COLO668 (cell line): Measurements from ENCODE around the gene GRK3.
"Not testable (repeated sequence)": the region's sequence is repeated elsewhere in the genome, so short reads cannot be mapped to it uniquely, and the experiment has no call there.

ENCODE experiments used
- DNase-seq: peaks from one replicate; lab custom pipeline; 2025; ENCODE audit not compliant: unreplicated experiment; lab: John Stamatoyannopoulos, UW

Gene GRK3

DNA sequence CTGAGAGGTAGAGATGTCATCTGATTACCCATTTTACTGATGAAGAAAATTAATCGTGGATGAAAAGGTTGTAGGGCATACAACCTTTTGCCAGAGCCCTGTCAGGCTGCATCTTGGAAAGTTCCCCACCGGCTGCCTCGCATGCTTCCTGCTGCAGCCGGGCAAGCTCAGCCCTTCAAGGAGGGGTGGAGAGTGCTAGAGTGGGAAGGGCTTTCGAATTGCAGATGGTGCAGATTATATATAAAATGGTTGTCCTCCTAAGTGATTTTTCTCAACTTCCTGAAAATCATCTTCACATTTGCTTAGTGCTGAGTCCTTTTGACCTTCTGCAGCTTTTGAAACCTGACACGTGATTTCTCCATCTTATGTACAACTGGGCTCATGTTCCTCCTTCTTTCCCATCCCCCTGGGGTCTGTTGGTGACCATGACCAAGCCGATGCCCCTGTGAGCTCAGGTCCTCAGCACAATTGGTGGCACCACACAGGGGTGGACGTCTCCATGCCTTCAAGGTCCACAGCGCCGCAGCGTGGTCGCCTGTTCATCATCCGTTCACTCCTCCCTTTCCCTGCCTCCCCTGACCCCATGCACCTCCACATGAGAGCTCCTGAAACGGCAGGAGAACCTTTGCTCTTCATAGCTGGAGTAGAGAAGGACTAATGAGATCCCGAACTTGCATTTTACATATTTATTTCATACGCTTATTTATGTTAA is 129.9 kb downstream of the GRK3 start:
- DNase-seq: no peak

DNA sequence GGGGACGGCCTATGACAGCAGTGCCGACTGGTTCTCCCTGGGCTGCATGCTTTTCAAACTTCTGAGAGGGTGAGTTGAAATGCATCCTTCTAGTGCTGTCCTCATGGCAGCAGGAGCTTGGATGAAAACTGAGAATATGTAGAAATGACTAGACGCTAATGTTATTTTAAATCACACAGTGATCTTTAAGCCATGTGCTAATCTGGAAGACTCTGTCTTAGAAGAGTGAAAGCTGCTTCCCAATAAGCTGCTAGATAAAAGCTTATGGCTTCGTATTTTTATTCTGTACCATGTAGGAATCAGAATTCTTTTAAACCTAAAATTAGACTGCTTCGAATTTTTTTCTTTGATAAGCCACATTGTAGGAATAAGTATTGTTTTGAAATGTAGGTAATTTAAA is 130.7 kb downstream of the GRK3 start:
- DNase-seq: no peak

DNA sequence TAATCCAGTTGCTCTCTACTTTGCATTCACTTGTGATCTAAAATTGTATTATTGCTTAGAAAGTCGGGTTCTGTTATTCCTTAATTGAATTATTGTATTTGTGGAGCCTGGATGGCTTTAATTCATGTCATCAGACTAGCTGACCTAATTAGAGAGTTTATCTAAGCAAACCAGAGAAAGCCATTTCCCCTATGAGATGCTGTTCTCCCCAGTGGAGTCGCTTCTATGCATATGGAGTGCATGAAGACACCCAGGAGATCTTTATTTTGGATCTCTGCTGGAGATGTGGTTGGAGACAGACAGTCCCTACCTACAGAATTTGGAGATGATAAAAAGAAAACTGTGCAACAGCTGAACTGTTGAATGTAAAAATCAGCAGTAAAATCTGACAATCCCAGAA is 132.3 kb downstream of the GRK3 start:
- no peak for DNase-seq

DNA sequence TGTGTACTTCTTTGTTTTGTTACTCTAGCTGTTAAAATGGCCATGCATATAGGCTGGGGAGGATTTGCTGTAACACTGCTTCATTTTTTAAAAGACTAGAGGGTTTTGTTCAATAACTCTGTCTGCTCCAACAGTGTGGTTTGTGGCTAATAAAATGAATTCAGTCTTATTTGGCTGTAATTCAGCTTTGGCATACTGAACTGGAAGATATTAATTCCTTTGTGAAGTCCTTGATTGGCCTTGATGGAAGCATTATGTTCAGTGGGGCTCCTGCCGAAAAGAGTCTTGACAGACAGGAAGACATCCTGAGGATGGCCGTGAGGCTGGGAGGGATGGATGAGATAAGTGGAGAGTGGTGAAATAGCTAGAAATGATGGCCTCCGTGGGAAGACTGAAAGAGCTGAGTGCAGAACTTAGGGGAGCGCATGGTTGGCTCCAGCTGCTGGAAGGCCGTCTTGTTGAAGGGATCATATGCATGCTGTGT is 132.7 kb downstream of the GRK3 start:
- DNase-seq: no peak

DNA sequence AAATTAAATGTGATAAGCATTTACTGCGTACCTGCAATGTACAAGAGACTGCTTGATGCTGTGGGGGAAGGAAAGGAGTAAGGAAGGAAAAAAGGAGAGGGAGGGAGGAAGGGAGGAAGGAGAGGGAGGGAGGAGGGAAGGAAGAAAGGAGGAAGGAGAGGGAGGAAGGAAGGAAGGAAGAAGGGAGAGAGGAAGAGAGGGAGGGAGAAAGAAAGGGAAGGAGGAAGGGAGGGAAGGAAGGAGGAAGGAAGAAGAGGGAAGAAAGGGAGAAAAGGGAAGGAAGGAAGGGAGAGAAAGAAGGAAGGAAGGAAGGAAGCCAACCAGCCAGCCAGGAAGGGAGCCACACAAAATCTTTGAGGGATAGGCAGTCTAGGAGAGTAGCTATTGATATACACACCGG is 133.5 kb downstream of the GRK3 start:
- DNase-seq: no peak

DNA sequence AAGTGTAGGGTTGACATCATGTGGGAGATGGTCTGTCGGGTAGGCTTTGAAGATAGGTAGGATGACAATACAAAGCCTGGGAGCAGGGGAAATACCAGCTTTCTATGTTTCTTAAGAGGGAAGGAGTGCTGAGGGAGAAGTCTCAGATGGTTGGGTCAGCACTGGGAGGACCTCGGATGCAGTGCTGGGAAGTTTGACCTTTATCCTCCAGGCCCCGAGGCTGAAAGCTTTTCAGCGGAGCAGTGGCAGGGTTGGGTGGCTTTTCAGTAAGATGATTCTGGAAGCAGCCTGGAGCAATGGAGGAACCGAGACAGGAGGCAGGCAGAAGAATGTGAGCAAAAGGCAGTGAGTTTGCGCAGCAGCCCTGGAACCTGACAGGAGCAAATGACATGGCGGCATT is 134.0 kb downstream of the GRK3 start:
- no peak for DNase-seq

DNA sequence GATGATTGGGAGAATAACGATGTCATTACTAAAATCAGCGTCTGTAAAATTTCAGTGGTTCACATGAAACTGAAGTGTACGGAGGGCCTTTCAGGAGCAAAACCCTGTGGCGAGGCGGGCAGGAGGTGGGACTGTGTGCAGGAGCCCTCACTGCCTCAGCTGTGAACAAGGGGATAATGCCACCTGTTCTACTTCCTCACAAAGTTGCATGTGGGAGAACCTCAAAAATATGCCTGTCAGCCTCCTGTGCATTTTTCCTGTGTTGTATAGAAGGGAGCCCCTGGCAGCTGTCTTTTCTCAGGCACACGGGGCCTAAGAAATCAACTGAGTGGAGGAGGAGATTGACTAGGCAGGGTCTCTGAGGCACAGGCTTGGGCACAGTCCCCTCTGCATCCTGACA is 134.5 kb downstream of the GRK3 start:
- no peak for DNase-seq

DNA sequence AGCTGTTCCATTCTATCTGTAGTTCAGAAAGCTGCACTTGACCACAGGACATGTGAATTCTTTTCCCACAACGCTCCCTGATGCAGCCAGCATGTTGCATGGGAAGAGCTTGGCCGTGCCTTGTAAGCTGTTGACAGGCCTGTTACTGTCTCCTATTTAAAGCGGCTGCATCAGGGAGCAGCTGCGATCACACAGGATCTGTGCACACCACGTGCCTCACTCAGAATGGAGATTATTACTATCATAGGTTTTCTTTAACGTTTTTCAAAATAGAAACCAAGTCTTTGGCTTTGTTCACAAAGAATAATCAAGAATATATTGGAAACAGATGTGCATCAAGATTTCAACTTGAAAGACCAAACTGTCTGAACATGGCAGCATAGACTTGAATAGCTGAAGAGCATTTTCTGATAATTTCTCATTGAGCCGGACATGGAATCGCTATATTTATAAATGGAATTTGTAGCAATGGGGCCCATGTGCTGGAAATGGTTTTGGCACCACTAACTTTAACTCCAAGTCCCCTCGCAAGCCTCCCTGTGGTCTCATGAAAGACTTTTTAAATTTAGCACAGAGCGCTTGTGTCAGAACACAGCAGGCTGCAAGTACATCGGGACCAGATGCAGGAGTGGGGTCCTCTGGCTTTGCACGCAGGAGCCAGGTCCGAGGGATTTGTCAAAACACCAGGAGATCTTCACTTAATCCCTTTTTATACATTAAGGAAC is 136.7 kb downstream of the GRK3 start:
- no peak for DNase-seq

DNA sequence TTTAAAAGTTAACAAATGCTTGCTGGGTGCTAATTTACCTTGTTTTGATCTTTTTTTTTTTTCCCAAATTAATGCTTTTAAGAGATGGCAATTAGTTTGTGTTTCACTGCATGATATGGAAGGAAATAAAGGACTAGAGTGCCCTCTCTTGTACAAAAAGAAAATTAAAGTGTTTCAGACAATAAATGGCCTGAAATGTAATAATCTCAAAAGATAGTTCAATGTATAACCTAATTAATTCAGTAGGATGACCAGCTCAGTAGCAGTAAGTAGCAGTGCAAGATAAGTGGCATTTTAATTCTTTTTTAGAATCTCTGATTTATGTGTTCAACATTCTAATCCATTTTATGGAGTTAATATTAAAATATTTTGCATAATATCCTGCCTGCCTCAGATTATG is 137.6 kb downstream of the GRK3 start:
- DNase-seq: no peak

DNA sequence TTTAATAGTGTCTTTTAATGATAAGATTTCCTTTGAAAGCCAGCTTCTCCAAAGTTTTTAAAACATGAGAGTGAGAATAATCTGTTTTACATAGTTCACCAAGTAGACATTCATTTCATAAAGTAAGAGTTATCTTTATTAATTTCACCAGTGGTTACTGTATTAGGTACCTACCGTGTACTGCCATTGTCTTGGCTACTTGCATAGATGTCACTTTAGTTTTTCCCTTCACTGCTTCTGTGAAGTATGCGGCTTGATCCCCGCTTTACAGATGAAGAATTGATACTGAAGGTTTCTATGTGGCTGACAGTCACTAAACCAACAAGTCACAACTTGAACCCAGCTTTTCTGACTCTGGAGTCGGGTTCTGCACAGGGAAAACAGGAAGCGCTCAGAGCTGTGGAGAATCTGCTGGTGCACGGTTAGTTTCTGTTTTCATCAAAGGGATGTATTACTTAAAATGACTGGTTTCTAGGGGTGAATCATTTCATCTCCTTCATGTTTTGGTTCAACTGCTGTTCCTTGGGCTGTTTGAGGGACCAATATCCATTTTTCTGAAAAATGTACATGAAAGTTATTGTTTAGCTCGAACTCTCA is 138.2 kb downstream of the GRK3 start:
- DNase-seq: no peak

DNA sequence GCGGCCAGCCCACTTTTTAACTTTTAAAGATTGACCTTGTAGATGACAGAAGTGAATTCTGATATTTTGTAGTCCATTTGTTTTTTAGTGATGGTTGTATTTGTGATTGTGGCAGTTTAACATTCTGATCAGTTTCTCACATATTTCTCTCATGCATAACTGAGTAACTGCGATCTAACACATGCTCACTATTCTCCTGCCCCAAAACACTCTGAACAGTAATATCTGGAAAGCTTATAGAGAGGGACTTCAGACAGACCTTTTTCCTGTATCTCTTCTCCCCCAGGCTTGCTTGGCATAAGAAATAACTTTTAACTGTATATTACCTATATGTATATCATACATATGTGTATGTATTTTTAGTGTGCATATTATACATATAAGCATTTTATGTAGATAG is 140.2 kb downstream of the GRK3 start:
- DNase-seq: no peak

DNA sequence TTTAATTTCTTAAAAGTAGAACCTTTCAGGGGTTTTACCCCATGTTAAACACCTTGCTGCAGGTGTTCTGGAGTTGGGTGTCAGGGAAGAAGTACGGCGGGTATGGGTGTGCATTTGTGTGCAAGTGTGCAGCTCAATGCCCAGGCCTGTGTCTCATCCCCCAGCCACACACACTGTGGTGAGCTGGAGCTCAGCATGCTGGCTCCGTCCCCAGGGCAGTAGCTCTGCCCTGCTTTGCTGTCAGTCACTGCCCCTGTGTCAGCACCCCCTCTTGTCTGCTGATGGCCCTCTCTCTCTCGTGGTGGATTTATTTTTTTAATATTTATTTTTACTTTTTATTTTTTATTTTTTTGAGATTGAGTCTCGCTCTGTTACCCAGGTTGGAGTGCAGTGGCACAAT is 141.7 kb downstream of the GRK3 start:
- no peak for DNase-seq

DNA sequence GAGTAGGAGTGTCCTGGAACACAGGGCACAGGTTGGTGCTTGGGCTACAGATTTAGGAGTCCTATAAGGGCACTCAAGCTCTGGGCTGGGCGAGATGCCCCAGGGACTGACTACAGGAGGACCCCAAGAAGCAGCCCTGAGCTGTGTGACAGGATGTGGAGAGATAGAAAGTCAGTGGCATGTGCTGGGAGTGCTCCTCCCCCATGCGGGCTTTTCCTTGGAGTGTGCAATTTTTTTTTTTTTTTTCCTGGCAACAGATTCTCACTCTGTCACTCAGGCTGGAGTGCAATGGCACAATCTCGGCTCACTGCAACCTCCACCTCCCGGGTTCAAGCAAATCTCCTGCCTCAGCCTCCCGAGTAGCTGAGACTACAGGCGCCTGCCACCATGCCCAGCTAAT is 144.0 kb downstream of the GRK3 start:
- not testable (repeated sequence) for DNase-seq

DNA sequence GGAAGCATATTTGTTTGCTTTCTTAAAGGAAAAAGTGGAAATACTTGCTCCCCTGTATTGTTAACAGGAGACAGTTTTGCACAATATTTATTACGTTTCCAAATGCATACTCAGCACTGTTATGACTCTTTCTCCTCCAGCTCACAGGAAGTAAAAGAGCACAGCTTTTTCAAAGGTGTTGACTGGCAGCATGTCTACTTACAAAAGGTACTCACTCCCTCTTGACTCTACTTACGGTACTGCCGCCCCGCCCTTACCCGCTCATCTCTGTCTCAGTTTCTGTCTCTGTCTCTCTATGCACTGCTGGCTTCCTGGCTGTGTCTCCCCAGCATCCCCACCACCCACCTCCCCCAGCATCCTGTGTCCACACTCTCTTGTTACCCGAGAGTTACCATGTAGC is 145.3 kb downstream of the GRK3 start:
- no peak for DNase-seq

DNA sequence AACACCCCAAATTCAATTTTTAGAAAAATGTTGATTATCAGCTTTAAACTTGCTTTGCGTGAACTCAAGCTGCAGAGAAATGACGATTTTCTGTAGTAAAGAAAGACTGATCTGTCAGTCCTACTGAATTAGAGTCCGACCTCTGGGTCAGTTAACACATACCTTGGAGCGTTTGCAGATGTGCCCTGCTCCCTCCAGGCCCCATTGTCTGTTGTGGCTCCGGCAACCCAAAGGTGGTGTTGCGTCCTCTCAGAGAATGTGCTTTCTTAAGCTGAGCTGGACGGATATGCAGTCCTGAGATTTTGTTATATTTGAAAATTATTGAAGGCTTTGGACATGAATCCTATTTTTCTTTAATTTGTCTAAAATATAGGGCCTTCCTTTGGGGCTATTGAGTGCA is 146.0 kb downstream of the GRK3 start:
- DNase-seq: no peak

DNA sequence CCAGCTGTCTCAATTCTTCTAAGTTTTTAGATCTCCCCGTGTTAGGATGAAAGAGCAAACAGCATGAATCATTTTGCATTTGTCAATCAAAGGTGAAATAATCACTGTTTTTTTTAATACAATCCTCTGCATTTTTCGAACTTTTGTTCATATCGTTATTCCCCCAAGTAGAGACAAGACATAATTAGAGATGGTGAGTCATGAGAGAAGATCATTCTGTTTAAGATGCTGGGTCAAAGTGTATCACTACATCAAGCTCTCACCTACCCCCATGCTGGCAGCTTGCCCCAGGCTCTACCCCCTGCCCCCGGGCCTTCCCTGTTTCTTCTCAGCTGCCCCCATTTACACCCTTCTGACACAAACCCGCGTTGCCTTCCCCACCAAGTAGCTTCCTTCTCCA is 147.0 kb downstream of the GRK3 start:
- no peak for DNase-seq

DNA sequence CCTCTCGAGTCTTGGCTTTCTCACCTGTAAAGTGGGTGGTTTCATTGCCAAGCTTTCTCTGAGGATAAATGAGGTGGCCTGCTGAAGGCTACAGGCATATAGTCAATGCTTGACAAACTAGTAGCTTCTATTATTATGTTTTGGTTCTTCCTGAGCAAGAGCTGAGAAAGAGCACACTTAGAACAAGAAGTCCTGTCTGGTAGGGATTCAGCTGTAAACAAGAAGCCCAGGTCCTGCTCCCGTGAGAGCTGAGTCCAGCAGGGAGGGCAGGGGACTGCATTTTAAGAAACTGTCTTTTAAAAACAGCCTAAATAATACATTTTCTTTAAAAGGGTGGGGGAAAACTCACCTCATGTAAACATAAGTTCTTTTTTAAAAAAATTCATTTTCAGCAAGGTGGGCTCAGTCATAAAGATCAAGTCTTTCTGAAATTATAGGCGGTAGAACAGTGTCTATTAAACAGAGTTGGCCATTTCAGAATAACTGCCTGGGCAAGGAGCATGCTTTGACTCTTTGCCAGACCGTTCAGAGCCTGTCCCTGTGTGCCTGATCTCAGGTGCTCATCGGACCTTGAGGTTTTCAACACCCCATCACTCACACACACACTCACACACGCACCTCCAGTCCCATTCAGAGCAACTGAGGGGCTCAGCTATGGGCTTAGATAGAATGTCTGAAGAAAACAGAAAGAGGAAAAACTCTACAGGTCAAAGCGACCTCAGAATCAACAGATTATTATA is 148.4 kb downstream of the GRK3 start:
- DNase-seq: no peak

DNA sequence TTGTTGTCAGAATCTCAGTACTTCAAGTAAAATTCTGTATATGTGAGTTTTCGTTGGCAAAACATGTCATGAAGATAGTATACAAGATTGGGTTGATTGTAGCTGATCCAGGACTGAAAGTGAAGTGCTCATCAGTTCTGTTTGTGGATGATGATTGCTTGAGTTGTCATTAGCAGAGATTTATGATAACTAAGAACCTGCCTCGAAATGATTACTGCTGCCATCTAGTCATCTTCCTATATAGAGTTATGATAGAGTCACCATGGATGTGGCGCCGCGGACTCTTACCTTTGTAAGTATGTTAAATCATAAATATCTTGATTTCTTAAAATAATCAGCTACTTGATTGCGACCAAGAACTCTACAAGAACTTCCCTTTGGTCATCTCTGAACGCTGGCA is 149.6 kb downstream of the GRK3 start:
- no peak for DNase-seq

DNA sequence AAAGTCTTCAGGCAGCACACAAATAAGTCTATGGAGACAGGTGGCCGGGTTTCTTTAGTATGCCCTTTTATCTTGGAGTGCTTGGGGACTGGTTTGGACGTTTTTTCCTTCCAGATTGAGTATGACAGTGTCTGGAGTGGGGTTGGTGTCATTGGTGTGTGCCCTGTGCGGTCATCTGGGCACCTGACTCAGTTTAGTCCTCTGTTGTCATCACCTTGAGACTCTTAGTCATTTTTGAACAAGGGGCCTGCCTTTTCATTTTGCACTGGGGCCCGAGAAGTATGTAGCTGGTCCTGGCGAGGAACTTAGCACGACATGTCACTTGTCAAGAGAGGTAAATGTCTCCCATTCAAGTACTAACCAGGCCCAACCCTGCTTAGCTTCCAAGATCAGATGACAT is 150.3 kb downstream of the GRK3 start:
- DNase-seq: no peak

DNA sequence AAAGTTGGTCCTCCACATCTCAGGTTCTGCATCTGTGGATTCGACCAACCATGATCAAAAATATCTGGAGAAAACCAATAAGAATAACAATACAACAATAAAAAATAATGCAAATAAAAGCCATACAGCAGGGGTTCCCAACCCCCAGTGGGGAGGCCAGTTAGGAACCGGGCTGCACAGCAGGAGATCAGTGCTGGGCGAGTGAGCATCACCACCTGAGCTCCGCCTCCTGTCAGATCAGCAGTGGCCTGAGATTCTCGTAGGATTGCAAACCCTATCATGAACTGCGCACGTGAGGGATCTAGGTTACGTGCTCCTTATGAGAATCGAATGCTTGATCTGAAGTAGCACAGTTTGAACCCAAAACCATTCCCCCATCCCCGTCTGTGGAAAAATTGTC is 152.2 kb downstream of the GRK3 start:
- no peak for DNase-seq

DNA sequence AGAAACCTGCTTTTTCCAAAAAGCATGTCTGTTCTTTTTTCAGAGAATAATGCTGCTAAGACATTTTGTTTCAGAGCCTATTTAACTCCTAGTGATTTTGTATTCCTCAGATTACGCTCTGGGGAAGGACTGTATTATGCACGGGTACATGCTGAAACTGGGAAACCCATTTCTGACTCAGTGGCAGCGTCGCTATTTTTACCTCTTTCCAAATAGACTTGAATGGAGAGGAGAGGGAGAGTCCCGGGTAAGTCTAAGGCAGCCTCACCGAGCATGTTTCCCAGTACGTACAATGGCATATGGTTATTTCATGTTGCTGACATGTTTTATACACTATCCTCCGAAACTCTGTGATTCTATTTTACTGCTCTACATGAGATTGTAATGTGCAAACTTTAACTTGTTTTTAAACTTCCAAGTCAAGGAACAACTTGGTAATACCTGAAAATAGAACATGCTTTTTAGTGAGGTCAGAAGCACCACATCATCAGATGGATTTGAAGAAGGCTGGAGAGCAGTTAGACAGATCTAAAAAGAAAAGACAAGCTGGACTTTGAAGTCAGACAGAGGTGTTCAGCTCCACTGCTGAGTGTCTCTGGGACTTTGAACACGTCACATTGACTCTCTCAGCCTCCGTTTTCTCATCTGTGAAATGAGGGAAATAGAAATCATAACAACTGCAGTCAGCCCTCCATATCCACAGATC is 153.8 kb downstream of the GRK3 start:
- no peak for DNase-seq
